HCT116 (cell line): ENCODE measurements around the gene RNF31. TPM values are rescaled to one million over a fixed set of nuclear protein-coding genes. Genes with fewer than 3 reads are reported as not detected.

ENCODE experiments used
- ATAC-seq: fragments of 200-7000 bp; cut with Tn5 transposase; 2 replicates; pipeline ENCODE4 v1.9.1; 2020; ENCODE audit warnings: mild to moderate bottlenecking, moderate library complexity
- BruUV-seq: library from RNA; stranded (reverse); fragments of 400-500 nt; replicated peaks from 2 replicates; lab custom pipeline; 2021; lab: Mats Ljungman, UMichigan
- CTCF ChIA-PET: fragments of 300-600 bp; sonication (Branson Sonifier 250); formaldehyde crosslinking; loops from one replicate; lab custom pipeline; 2021; ENCODE audit warnings: antibody characterized with exemption; lab: Charles Lee
- POLR2A ChIA-PET: fragments of 300-600, 350-600 bp; sonication (Branson Sonifier 250); formaldehyde crosslinking; loops from one replicate; lab custom pipeline; 2021; ENCODE audit warnings: antibody characterized with exemption; lab: Charles Lee
- RAD21 ChIA-PET, 2 experiments: fragments of 300-600 bp; sonication (Branson Sonifier 250); formaldehyde crosslinking; loops; one replicate each; lab custom pipeline; 2023; ENCODE audit warnings: low total read pairs in 2 of 2; ENCODE audit not compliant: uncharacterized antibody in 2 of 2, unreplicated experiment in 2 of 2, low non-redundant PET in 1 of 2; lab: Charles Lee
- DNase-seq: peaks from one replicate; pipeline ENCODE4 v3.0.0-alpha.2; 2010; ENCODE audit warnings: low read depth, low spot score
- H2AFZ ChIP-seq: fragments of 200-600 bp; shearing (Covaris generic), sonication (generic); 2 replicates; pipeline ENCODE4 v1.6.1; 2017; ENCODE audit warnings: low read depth, mixed run types, mixed read lengths, antibody characterized with exemption, low read length; ENCODE audit not compliant: poor library complexity, severe bottlenecking
- H3K27ac ChIP-seq: 2 replicates; pipeline ENCODE4 v1.5.1; 2012; ENCODE audit warnings: low read depth, low read length
- H3K27me3 ChIP-seq: fragments of 200-600 bp; sonication (generic); 2 replicates; pipeline ENCODE4 v1.6.1; 2016; ENCODE audit warnings: mixed run types, low read length, mixed read lengths; ENCODE audit not compliant: insufficient read depth
- H3K36me3 ChIP-seq, 2 experiments: fragments of 200-500 bp in 1 of 2; fragments of 200-600 bp in 1 of 2; sonication (Bioruptor generic) in 1 of 2; sonication (generic) in 1 of 2; 2 replicates each; pipeline versions ENCODE4 v1.5.1 to v1.6.1; 2014 to 2016; ENCODE audit warnings: low read length in 2 of 2, inconsistent platforms in 1 of 2, mixed read lengths in 1 of 2, mixed run types in 1 of 2; ENCODE audit not compliant: insufficient read depth in 2 of 2, control insufficient read depth in 1 of 2
- H3K4me1 ChIP-seq, 2 experiments: fragments of 200-600 bp in 1 of 2; sonication (generic) in 1 of 2; 2 replicates each; pipeline versions ENCODE4 v1.5.1 to v1.6.1; 2012 to 2017; ENCODE audit warnings: low read length in 2 of 2, inconsistent platforms in 1 of 2, mild to moderate bottlenecking in 1 of 2, mixed read lengths in 1 of 2, mixed run types in 1 of 2, moderate library complexity in 1 of 2; ENCODE audit not compliant: insufficient read depth in 2 of 2, control insufficient read depth in 1 of 2
- H3K4me2 ChIP-seq: fragments of 200-600 bp; sonication (generic); 2 replicates; pipeline ENCODE4 v1.6.1; 2017; ENCODE audit warnings: mixed run types, low read length, mixed read lengths
- H3K4me3 ChIP-seq, 2 experiments: fragments of 200-600 bp in 1 of 2; sonication (generic) in 1 of 2; replicated peaks in 1 of 2; 2 replicates each; pipeline ENCODE4 v1.5.1; 2011 to 2016; ENCODE audit warnings: low read length in 2 of 2, control low read depth in 1 of 2, low read depth in 1 of 2, mild to moderate bottlenecking in 1 of 2, mixed read lengths in 1 of 2, mixed run types in 1 of 2
- H3K79me2 ChIP-seq: fragments of 200-600 bp; sonication (generic); 2 replicates; pipeline ENCODE4 v1.6.1; 2017; ENCODE audit warnings: mild to moderate bottlenecking, mixed run types, low read length, moderate library complexity, mixed read lengths; ENCODE audit not compliant: insufficient read depth
- H3K9ac ChIP-seq: fragments of 200-600 bp; sonication (generic); 2 replicates; pipeline ENCODE4 v1.6.1; 2016; ENCODE audit warnings: low read length, mixed read lengths
- H3K9me2 ChIP-seq: fragments of 200-600 bp; sonication (generic), shearing (Covaris generic); 2 replicates; pipeline ENCODE4 v1.6.1; 2017; ENCODE audit warnings: mixed run types, mild to moderate bottlenecking, moderate library complexity; ENCODE audit not compliant: insufficient read depth
- H3K9me3 ChIP-seq, 2 experiments: fragments of 200-500 bp in 1 of 2; fragments of 200-600 bp in 1 of 2; sonication (Bioruptor generic) in 1 of 2; sonication (generic) in 1 of 2; 2 replicates each; pipeline ENCODE4 v1.6.1; 2014 to 2017; ENCODE audit warnings: low read length in 2 of 2, mixed read lengths in 2 of 2, inconsistent platforms in 1 of 2, low read depth in 1 of 2, mild to moderate bottlenecking in 1 of 2, mixed run types in 1 of 2, moderate library complexity in 1 of 2; ENCODE audit not compliant: control insufficient read depth in 1 of 2, insufficient read depth in 1 of 2
- H4K20me1 ChIP-seq: fragments of 200-600 bp; sonication (generic), shearing (Covaris generic); 2 replicates; pipeline ENCODE4 v1.6.1; 2017; ENCODE audit warnings: mixed run types, mild to moderate bottlenecking, moderate library complexity; ENCODE audit not compliant: insufficient read depth
- CBX3 ChIP-seq: IDR thresholded peaks from 2 replicates; pipeline ENCODE4 v1.6.1; 2012; ENCODE audit warnings: low read depth
- CTCF ChIP-seq, 3 experiments: fragments of 200-600 bp in 1 of 3; sonication (generic) in 1 of 3; IDR thresholded peaks in 2 of 3; conservative IDR thresholded peaks in 1 of 3; 2 replicates each; pipeline ENCODE4 v1.5.1; 2012 to 2017; ENCODE audit warnings: low read depth in 2 of 3, low read length in 2 of 3, antibody characterized with exemption in 1 of 3, borderline replicate concordance in 1 of 3, control low read depth in 1 of 3, mild to moderate bottlenecking in 1 of 3, mixed read lengths in 1 of 3, mixed run types in 1 of 3, moderate library complexity in 1 of 3; ENCODE audit not compliant: insufficient read depth in 1 of 3
- EZH2 ChIP-seq: fragments of 200-600 bp; sonication (generic); IDR thresholded peaks from 2 replicates; pipeline ENCODE4 v1.6.1; 2017; ENCODE audit warnings: antibody characterized with exemption, mixed run types
- EZH2phosphoT487 ChIP-seq: fragments of 200-600 bp; IDR thresholded peaks from 2 replicates; pipeline ENCODE4 v1.6.1; 2018; ENCODE audit warnings: antibody characterized with exemption, borderline replicate concordance
- FOSL1 ChIP-seq: IDR thresholded peaks from 2 replicates; pipeline ENCODE4 v1.6.1; 2012; ENCODE audit warnings: low read depth
- JUND ChIP-seq: IDR thresholded peaks from 2 replicates; pipeline ENCODE4 v1.6.1; 2012
- POLR2A ChIP-seq: IDR thresholded peaks from 2 replicates; pipeline ENCODE4 v1.7.0; 2011; ENCODE audit warnings: borderline replicate concordance; ENCODE audit not compliant: insufficient read depth, insufficient read length; ENCODE audit errors: extremely low read depth
- POLR2AphosphoS5 ChIP-seq: IDR thresholded peaks from 2 replicates; pipeline ENCODE4 v1.6.1; 2011; ENCODE audit warnings: mild to moderate bottlenecking, low read depth, low read length, moderate library complexity
- RAD21 ChIP-seq: IDR thresholded peaks from 2 replicates; pipeline ENCODE4 v1.6.1; 2012; ENCODE audit warnings: low read depth, mild to moderate bottlenecking
- ZBTB33 ChIP-seq: IDR thresholded peaks from 2 replicates; pipeline ENCODE4 v1.6.1; 2011; ENCODE audit warnings: mild to moderate bottlenecking, low read length, moderate library complexity; ENCODE audit not compliant: insufficient replicate concordance; ENCODE audit errors: extremely low read depth
- intact Hi-C: fragments of 100-400 bp; cut with micrococcal nuclease; formaldehyde crosslinking; loops from 2 replicates; pipeline ENCODE4 v1.10.0; 2022
- total RNA-seq: library from RNA; stranded (reverse); gene quantifications from one replicate; pipeline ENCODE4 v1.2.1, GENCODE V29; 2021; ENCODE audit not compliant: unreplicated experiment
- TF ChIP-seq, protein P1 (sequence below): IDR thresholded peaks from 2 replicates; pipeline ENCODE4 v1.6.1; 2012
- TF ChIP-seq, protein P2 (sequence below): IDR thresholded peaks from 2 replicates; pipeline ENCODE4 v1.6.1; 2012

Gene RNF31
- total RNA-seq, 1 experiment from 2014 or later, result 78.0 TPM

- Histone ChIP-seq H3K36me3 (no peaks in the 10 kb centered on the region), H3K9ac (no peak overlapping the region), H3K9me3 (peaks cover 0 to 5% of the 10 kb centered on the region in 2 experiments; a peak in 1 of 4 replicates), H3K4me2 (no peak overlapping the region), H3K79me2 (no peaks in the 10 kb centered on the region), H3K27ac (no peak overlapping the region), H4K20me1 (no peaks in the 10 kb centered on the region), H3K9me2 (no peaks in the 10 kb centered on the region), H3K4me3 (no peak overlapping the region), H2AFZ (no peak overlapping the region), H3K27me3 (no peaks in the 10 kb centered on the region), H3K4me1 (no peaks in the 10 kb centered on the region)
- intact Hi-C loops, result no loop called here
- TF ChIP-seq EZH2phosphoT487 (no peak), FOSL1 (no peak), EZH2 (no peak), CTCF (IDR thresholded peaks at IDR 0.05 in 2 of 3, conservative IDR thresholded peaks at IDR 0.05 in 1 of 3; ENCODE audit: borderline replicate concordance in 1 of 3, insufficient read depth in 1 of 3, low read depth in 2 of 3, low read length in 2 of 3) (no peak), POLR2AphosphoS5 (no peak), JUND (no peak), CBX3 (no peak), RAD21 (no peak), POLR2A (no peak), ZBTB33 (no peak)
- TF ChIP-seq, protein P1, sequence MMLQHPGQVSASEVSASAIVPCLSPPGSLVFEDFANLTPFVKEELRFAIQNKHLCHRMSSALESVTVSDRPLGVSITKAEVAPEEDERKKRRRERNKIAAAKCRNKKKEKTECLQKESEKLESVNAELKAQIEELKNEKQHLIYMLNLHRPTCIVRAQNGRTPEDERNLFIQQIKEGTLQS, result no peak
- TF ChIP-seq, protein P2, sequence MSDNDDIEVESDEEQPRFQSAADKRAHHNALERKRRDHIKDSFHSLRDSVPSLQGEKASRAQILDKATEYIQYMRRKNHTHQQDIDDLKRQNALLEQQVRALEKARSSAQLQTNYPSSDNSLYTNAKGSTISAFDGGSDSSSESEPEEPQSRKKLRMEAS, result no peak
- ATAC-seq, result no peak
- no TSS peak for BruUV-seq
- ChIA-PET CTCF (interaction anchor here (1.0 kb wide), 1 partner anchor 9 kb away, joined by 4 read pairs; the partner anchor contains the start of gene PCK2), RAD21 (no interaction called here), POLR2A (interaction anchor here (1.7 kb wide), 1 partner anchor 8 kb away, joined by 14 read pairs; the partner anchor contains the start of gene PCK2)
- no peak for DNase-seq
Observed at GRCh38 chr14:24102357-24103048, 44.8 kb upstream of the RNF31 start.
